H9 (cell line): ENCODE results near the gene ATG5. TPM values are rescaled to one million over a fixed set of nuclear protein-coding genes. Genes with fewer than 3 reads are reported as not detected.

ENCODE experiments used
- DNase-seq: peaks from one replicate; pipeline ENCODE4 v3.0.0-alpha.2; 2017
- H2AFZ ChIP-seq: one replicate; pipeline ENCODE4 v1.6.1; 2013; ENCODE audit warnings: mild to moderate bottlenecking, low read length, control low read depth, moderate library complexity
- H2AK5ac ChIP-seq: 2 replicates; pipeline ENCODE4 v1.6.1; 2013; ENCODE audit warnings: low read length, control low read depth, mixed read lengths; ENCODE audit not compliant: insufficient read length
- H2BK120ac ChIP-seq: one replicate; pipeline ENCODE4 v1.6.1; 2013; ENCODE audit warnings: low read depth, mild to moderate bottlenecking, low read length, control low read depth, inconsistent platforms; ENCODE audit not compliant: poor library complexity, severe bottlenecking
- H2BK12ac ChIP-seq: 2 replicates; pipeline ENCODE4 v1.6.1; 2013; ENCODE audit warnings: low read length, control low read depth, mixed read lengths, low read depth; ENCODE audit not compliant: insufficient read length
- H2BK15ac ChIP-seq: 2 replicates; pipeline ENCODE4 v1.6.1; 2013; ENCODE audit warnings: low read depth, low read length, control low read depth
- H2BK20ac ChIP-seq: one replicate; pipeline ENCODE4 v1.6.1; 2013; ENCODE audit warnings: low read depth, mild to moderate bottlenecking, low read length, control low read depth, inconsistent platforms; ENCODE audit not compliant: poor library complexity, severe bottlenecking
- H2BK5ac ChIP-seq: 2 replicates; pipeline ENCODE4 v1.6.1; 2013; ENCODE audit warnings: low read length, control low read depth, mixed read lengths; ENCODE audit not compliant: insufficient read length
- H3K14ac ChIP-seq: 2 replicates; pipeline ENCODE4 v1.6.1; 2013; ENCODE audit warnings: low read length, control low read depth; ENCODE audit not compliant: insufficient read depth
- H3K18ac ChIP-seq: 2 replicates; pipeline ENCODE4 v1.6.1; 2013; ENCODE audit warnings: low read depth, mild to moderate bottlenecking, mixed read lengths, low read length, control low read depth; ENCODE audit not compliant: insufficient read length
- H3K23ac ChIP-seq: 2 replicates; pipeline ENCODE4 v1.6.1; 2013; ENCODE audit warnings: low read length, control low read depth, mixed read lengths, low read depth; ENCODE audit not compliant: insufficient read length
- H3K23me2 ChIP-seq: 2 replicates; pipeline ENCODE4 v1.6.1; 2013; ENCODE audit warnings: low read depth, mild to moderate bottlenecking, mixed read lengths, low read length, control low read depth; ENCODE audit not compliant: insufficient read length, poor library complexity, severe bottlenecking
- H3K27ac ChIP-seq: 2 replicates; pipeline ENCODE4 v1.5.1; 2013; ENCODE audit warnings: low read length, control low read depth, mixed read lengths, low read depth; ENCODE audit not compliant: insufficient read length
- H3K27me3 ChIP-seq: 2 replicates; pipeline ENCODE4 v1.6.1; 2013; ENCODE audit warnings: low read length, control low read depth, inconsistent platforms; ENCODE audit not compliant: insufficient read depth
- H3K4ac ChIP-seq: 2 replicates; pipeline ENCODE4 v1.6.1; 2013; ENCODE audit warnings: low read depth, mild to moderate bottlenecking, control low read depth, inconsistent platforms, low read length, moderate library complexity
- H3K4me1 ChIP-seq: 2 replicates; pipeline ENCODE4 v1.6.1; 2013; ENCODE audit warnings: low read length, control low read depth, inconsistent platforms; ENCODE audit not compliant: insufficient read depth
- H3K4me2 ChIP-seq: 2 replicates; pipeline ENCODE4 v1.6.1; 2013; ENCODE audit warnings: low read length, control low read depth, mixed read lengths; ENCODE audit not compliant: insufficient read length, insufficient read depth
- H3K56ac ChIP-seq: 2 replicates; pipeline ENCODE4 v1.6.1; 2013; ENCODE audit warnings: low read depth, mild to moderate bottlenecking, mixed read lengths, low read length, control low read depth; ENCODE audit not compliant: insufficient read length
- H3K79me1 ChIP-seq: 2 replicates; pipeline ENCODE4 v1.6.1; 2013; ENCODE audit warnings: low read depth, mild to moderate bottlenecking, moderate library complexity, low read length, control low read depth, inconsistent platforms; ENCODE audit not compliant: insufficient read depth, poor library complexity, severe bottlenecking
- H3K79me2 ChIP-seq: 2 replicates; pipeline ENCODE4 v1.6.1; 2013; ENCODE audit warnings: low read length, control low read depth, inconsistent platforms; ENCODE audit not compliant: insufficient read depth
- H3K9ac ChIP-seq: 2 replicates; pipeline ENCODE4 v1.6.1; 2013; ENCODE audit warnings: low read length, control low read depth, mixed read lengths; ENCODE audit not compliant: insufficient read length; ENCODE audit errors: extremely low read depth
- H3K9me3 ChIP-seq: one replicate; pipeline ENCODE4 v1.6.1; 2013; ENCODE audit warnings: low read depth, low read length, inconsistent platforms; ENCODE audit not compliant: control insufficient read depth
- H3T11ph ChIP-seq: one replicate; pipeline ENCODE4 v1.6.1; 2013; ENCODE audit warnings: mild to moderate bottlenecking, low read length, control low read depth, inconsistent platforms
- H4K20me1 ChIP-seq: one replicate; pipeline ENCODE4 v1.6.1; 2013; ENCODE audit not compliant: control insufficient read depth, insufficient read length, insufficient read depth
- H4K5ac ChIP-seq: 2 replicates; pipeline ENCODE4 v1.6.1; 2013; ENCODE audit warnings: low read depth, mild to moderate bottlenecking, mixed read lengths, low read length, control low read depth; ENCODE audit not compliant: insufficient read length
- H4K8ac ChIP-seq: replicated peaks from 2 replicates; pipeline ENCODE4 v1.6.1; 2013; ENCODE audit warnings: low read length, control low read depth, mixed read lengths, low read depth; ENCODE audit not compliant: insufficient read length
- H4K91ac ChIP-seq: 2 replicates; pipeline ENCODE4 v1.6.1; 2013; ENCODE audit warnings: low read depth, mild to moderate bottlenecking, moderate library complexity, mixed read lengths, low read length, control low read depth; ENCODE audit not compliant: insufficient read length
- H3K27ac Mint-ChIP-seq, 3 experiments: 2 replicates in 2 of 3; 3 replicates in 1 of 3; pipeline ENCODE4 v1.8.0; 2020 to 2021; ENCODE audit warnings: mixed read lengths in 3 of 3, mild to moderate bottlenecking in 1 of 3, moderate library complexity in 1 of 3
- H3K27me3 Mint-ChIP-seq: 2 replicates; pipeline ENCODE4 v1.8.0; 2021; ENCODE audit warnings: low read depth, mild to moderate bottlenecking, moderate library complexity, mixed read lengths
- H3K36me3 Mint-ChIP-seq, 3 experiments: 2 replicates in 2 of 3; 3 replicates in 1 of 3; pipeline ENCODE4 v1.8.0; 2020 to 2021; ENCODE audit warnings: low read depth in 3 of 3, mixed read lengths in 3 of 3; ENCODE audit not compliant: insufficient read depth in 1 of 3
- H3K4me1 Mint-ChIP-seq, 2 experiments: 2 replicates each; pipeline ENCODE4 v1.8.0; 2020; ENCODE audit warnings: mixed read lengths in 2 of 2
- H3K4me3 Mint-ChIP-seq, 2 experiments: 2 replicates in 1 of 2; 3 replicates in 1 of 2; pipeline ENCODE4 v1.8.0; 2020 to 2021; ENCODE audit warnings: mild to moderate bottlenecking in 2 of 2, mixed read lengths in 2 of 2, moderate library complexity in 1 of 2
- H3K9me3 Mint-ChIP-seq, 2 experiments: 2 replicates in 1 of 2; 3 replicates in 1 of 2; pipeline ENCODE4 v1.8.0; 2020; ENCODE audit warnings: mild to moderate bottlenecking in 2 of 2, mixed read lengths in 2 of 2, moderate library complexity in 1 of 2
- WGBS: extraction: QIAGEN DNeasy Blood & Tissue Kit; methylation state at CpG from one replicate; pipeline ENCODE4 v1.1.7; 2013; ENCODE audit warnings: missing lambda C conversion rate, low lambda C conversion rate, mixed read lengths; ENCODE audit not compliant: insufficient read length; ENCODE audit errors: extremely low coverage; 5-methylcytosine and 5-hydroxymethylcytosine counted together
- total RNA-seq: library from RNA; stranded (reverse); gene quantifications from 2 replicates; pipeline ENCODE4 v1.2.1, GENCODE V29; 2021
- TF ChIP-seq, protein P1 (sequence below): fragments of 200-600 bp; sonication (generic); conservative IDR thresholded peaks from 3 replicates; pipeline ENCODE4 v1.8.0; 2021; ENCODE audit warnings: antibody characterized with exemption, mild to moderate bottlenecking

ATG5 gene
- total RNA-seq, 1 experiment from 2014 or later: 36.7 TPM

DNA sequence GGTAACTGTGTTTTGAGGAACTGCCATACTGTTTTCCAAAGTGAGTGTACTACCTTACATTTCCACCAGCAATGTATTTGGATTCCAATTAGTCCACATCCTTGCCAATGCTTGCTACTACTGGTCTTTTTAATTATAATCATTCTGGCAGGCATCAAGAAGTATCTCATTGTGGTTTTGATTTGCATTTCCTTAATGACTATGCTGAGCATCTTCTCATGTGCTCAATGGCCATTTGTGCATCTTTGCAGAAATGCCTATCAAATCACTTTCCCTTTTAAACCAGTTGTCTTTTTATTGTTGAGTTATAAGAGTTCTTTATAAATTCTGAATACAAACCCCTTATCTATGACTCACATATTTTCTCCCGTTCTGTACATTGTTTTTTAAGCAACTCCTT, 75.9 kb downstream of the ATG5 start:
- H3K9me3 ChIP-seq: no peaks in the 10 kb centered on the region
- WGBS: no CpG with 5 or more reads among the region's 1 CpG
- H3K14ac ChIP-seq: no peak overlapping the region
- no peaks in the 10 kb centered on the region for H3K27me3 ChIP-seq
- H2BK120ac ChIP-seq: no peak overlapping the region
- H3K9ac ChIP-seq: no peak overlapping the region
- no peak overlapping the region for H3K4me2 ChIP-seq
- no peak overlapping the region for H2AK5ac ChIP-seq
- Mint-ChIP-seq H3K4me1 (peaks cover 4 to 6% of the 10 kb centered on the region in 2 experiments; a peak in 3 of 4 replicates), H3K36me3 (peaks cover 0 to 17% (median 9%) of the 10 kb centered on the region in 3 experiments; a peak in 4 of 7 replicates), H3K9me3 (no peaks in the 10 kb centered on the region), H3K27me3 (no peaks in the 10 kb centered on the region), H3K4me3 (no peak overlapping the region), H3K27ac (no peak overlapping the region)
- H4K8ac ChIP-seq: no peak overlapping the region
- no peak overlapping the region for H3K18ac ChIP-seq
- H4K91ac ChIP-seq: no peak overlapping the region
- H4K20me1 ChIP-seq: no peaks in the 10 kb centered on the region
- no peaks in the 10 kb centered on the region for H3K79me1 ChIP-seq
- H3K79me2 ChIP-seq: no peaks in the 10 kb centered on the region
- no peak overlapping the region for H3K4ac ChIP-seq
- no peak overlapping the region for H2BK15ac ChIP-seq
- H3K4me1 ChIP-seq: no peaks in the 10 kb centered on the region
- H3K23me2 ChIP-seq: no peaks in the 10 kb centered on the region
- H3K23ac ChIP-seq: no peak overlapping the region
- DNase-seq: no peak
- H4K5ac ChIP-seq: no peak overlapping the region
- H3T11ph ChIP-seq: no peak overlapping the region
- no peak overlapping the region for H3K56ac ChIP-seq
- no peak overlapping the region for H2BK12ac ChIP-seq
- no peak overlapping the region for H2AFZ ChIP-seq
- no peak overlapping the region for H2BK20ac ChIP-seq
- no peak overlapping the region for H2BK5ac ChIP-seq
- TF ChIP-seq, protein P1, sequence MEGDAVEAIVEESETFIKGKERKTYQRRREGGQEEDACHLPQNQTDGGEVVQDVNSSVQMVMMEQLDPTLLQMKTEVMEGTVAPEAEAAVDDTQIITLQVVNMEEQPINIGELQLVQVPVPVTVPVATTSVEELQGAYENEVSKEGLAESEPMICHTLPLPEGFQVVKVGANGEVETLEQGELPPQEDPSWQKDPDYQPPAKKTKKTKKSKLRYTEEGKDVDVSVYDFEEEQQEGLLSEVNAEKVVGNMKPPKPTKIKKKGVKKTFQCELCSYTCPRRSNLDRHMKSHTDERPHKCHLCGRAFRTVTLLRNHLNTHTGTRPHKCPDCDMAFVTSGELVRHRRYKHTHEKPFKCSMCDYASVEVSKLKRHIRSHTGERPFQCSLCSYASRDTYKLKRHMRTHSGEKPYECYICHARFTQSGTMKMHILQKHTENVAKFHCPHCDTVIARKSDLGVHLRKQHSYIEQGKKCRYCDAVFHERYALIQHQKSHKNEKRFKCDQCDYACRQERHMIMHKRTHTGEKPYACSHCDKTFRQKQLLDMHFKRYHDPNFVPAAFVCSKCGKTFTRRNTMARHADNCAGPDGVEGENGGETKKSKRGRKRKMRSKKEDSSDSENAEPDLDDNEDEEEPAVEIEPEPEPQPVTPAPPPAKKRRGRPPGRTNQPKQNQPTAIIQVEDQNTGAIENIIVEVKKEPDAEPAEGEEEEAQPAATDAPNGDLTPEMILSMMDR: no peak
- H3K27ac ChIP-seq: no peak overlapping the region
